Transverse colon (tissue), 3 donors: Measurements from ENCODE around the gene DMXL1.

Experiments used
- EP300 ChIP-seq: sonication (generic); formaldehyde crosslinking; IDR thresholded peaks from one replicate; pipeline ENCODE4 v1.6.1; 2017; ENCODE audit warnings: antibody characterized with exemption, low read depth
- POLR2AphosphoS5 ChIP-seq, 3 donors: sonication (generic); formaldehyde crosslinking; IDR thresholded peaks; one replicate each; pipeline ENCODE4 v1.6.1; 2016; ENCODE audit warnings: antibody characterized with exemption in 3 of 3

DNA sequence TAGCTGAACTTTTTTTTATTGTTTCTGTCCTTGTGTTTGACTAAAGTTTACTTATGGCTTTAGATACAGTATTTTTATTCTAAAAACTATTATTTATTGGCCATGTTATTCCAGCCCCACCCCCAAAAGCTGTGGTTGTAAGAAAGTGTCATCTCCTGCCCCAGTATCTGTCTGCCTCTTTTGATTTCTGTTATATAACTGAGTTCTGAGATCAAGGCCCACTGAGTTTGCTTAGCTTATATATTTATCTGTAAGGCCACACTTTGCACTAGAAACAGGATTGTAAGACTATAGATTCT lies 168.2 kb downstream of the DMXL1 start:
- TF ChIP-seq POLR2AphosphoS5 (IDR thresholded peaks at IDR 0.05) = no peak
- no peak for TF ChIP-seq EP300
